IMR-90 (cell line): ENCODE results near the gene RBMS2. TPM values are rescaled to one million over a fixed set of nuclear protein-coding genes. Genes with fewer than 3 reads are reported as not detected.

Experiments used
- ATAC-seq: fragments of 200-7000 bp; cut with Tn5 transposase; 2 replicates; pipeline ENCODE4 v1.9.1; 2020; ENCODE audit warnings: low read depth, mild to moderate bottlenecking, moderate library complexity
- BruUV-seq: library from RNA; stranded (reverse); fragments of 400-500 nt; replicated peaks from 2 replicates; lab custom pipeline; 2021; lab: Mats Ljungman, UMichigan
- CTCF ChIA-PET: fragments of 300-600 bp; formaldehyde crosslinking; extraction: SDS; loops from one replicate; lab custom pipeline; 2021; ENCODE audit warnings: antibody characterized with exemption; lab: Yijun Ruan, JAX
- POLR2A ChIA-PET: fragments of 300-600 bp; sonication (Branson Sonifier 250); formaldehyde crosslinking; loops from one replicate; lab custom pipeline; 2022; ENCODE audit warnings: antibody characterized with exemption; ENCODE audit not compliant: unreplicated experiment; lab: Charles Lee
- DNase-seq: peaks from one replicate; pipeline ENCODE4 v3.0.0; 2013
- H2AFZ ChIP-seq: replicated peaks from 2 replicates; pipeline ENCODE3; 2013; ENCODE audit warnings: low read length, mild to moderate bottlenecking; ENCODE audit not compliant: poor library complexity
- H2AK5ac ChIP-seq: 2 replicates; pipeline ENCODE4 v1.6.1; 2013; ENCODE audit warnings: low read depth, low read length, inconsistent platforms
- H2AK9ac ChIP-seq: replicated peaks from 2 replicates; pipeline ENCODE3; 2013; ENCODE audit warnings: mild to moderate bottlenecking, low read depth, low read length, moderate library complexity; ENCODE audit not compliant: poor library complexity
- H2BK120ac ChIP-seq: 2 replicates; pipeline ENCODE4 v1.6.1; 2013; ENCODE audit warnings: low read depth, low read length, inconsistent platforms
- H2BK15ac ChIP-seq: 3 replicates; pipeline ENCODE4 v1.6.1; 2013; ENCODE audit warnings: low read depth, low read length, inconsistent platforms
- H2BK20ac ChIP-seq: 2 replicates; pipeline ENCODE4 v1.6.1; 2013; ENCODE audit warnings: low read depth, mild to moderate bottlenecking, inconsistent platforms, low read length, moderate library complexity
- H2BK5ac ChIP-seq: 2 replicates; pipeline ENCODE4 v1.6.1; 2013; ENCODE audit warnings: mild to moderate bottlenecking, low read depth, low read length, inconsistent platforms; ENCODE audit not compliant: poor library complexity, severe bottlenecking
- H3K14ac ChIP-seq: replicated peaks from 2 replicates; pipeline ENCODE4 v1.6.1; 2013; ENCODE audit warnings: low read depth, low read length, inconsistent platforms
- H3K18ac ChIP-seq: 2 replicates; pipeline ENCODE4 v1.6.1; 2013; ENCODE audit warnings: low read depth, low read length, control low read depth
- H3K23ac ChIP-seq: 2 replicates; pipeline ENCODE4 v1.6.1; 2013; ENCODE audit warnings: low read depth, low read length, inconsistent platforms
- H3K27ac ChIP-seq: 2 replicates; pipeline ENCODE4 v1.5.1; 2013; ENCODE audit warnings: mild to moderate bottlenecking, control low read depth, low read length; ENCODE audit not compliant: insufficient read depth
- H3K27me3 ChIP-seq: 2 replicates; pipeline ENCODE4 v1.6.1; 2013; ENCODE audit warnings: low read length; ENCODE audit not compliant: control insufficient read depth, insufficient read depth
- H3K36me3 ChIP-seq: 2 replicates; pipeline ENCODE4 v1.6.1; 2013; ENCODE audit warnings: low read length, mixed read lengths; ENCODE audit not compliant: control insufficient read depth, insufficient read depth
- H3K4ac ChIP-seq: 2 replicates; pipeline ENCODE4 v1.6.1; 2013; ENCODE audit warnings: low read depth, low read length, inconsistent platforms
- H3K4me1 ChIP-seq: 2 replicates; pipeline ENCODE4 v1.6.1; 2013; ENCODE audit warnings: low read length, mixed read lengths; ENCODE audit not compliant: control insufficient read depth, insufficient read depth
- H3K4me2 ChIP-seq: 2 replicates; pipeline ENCODE4 v1.6.1; 2013; ENCODE audit warnings: low read depth, mild to moderate bottlenecking, control low read depth, low read length, moderate library complexity
- H3K4me3 ChIP-seq: 2 replicates; pipeline ENCODE4 v1.5.1; 2013; ENCODE audit warnings: low read depth, mild to moderate bottlenecking, control low read depth, low read length, moderate library complexity; ENCODE audit not compliant: insufficient read depth
- H3K56ac ChIP-seq: 2 replicates; pipeline ENCODE4 v1.6.1; 2013; ENCODE audit warnings: low read length, inconsistent platforms; ENCODE audit not compliant: insufficient read depth; ENCODE audit errors: extremely low read depth
- H3K79me1 ChIP-seq, 2 experiments: 2 replicates each; pipeline ENCODE4 v1.6.1; 2013; ENCODE audit warnings: low read length in 2 of 2, inconsistent platforms in 1 of 2, low read depth in 1 of 2
- H3K9ac ChIP-seq: 2 replicates; pipeline ENCODE4 v1.6.1; 2013; ENCODE audit warnings: low read depth, low read length, control low read depth
- H3K9me1 ChIP-seq: 2 replicates; pipeline ENCODE4 v1.6.1; 2013; ENCODE audit warnings: low read length, inconsistent platforms; ENCODE audit not compliant: insufficient read depth
- H3K9me3 ChIP-seq: 2 replicates; pipeline ENCODE4 v1.6.1; 2013; ENCODE audit warnings: low read length; ENCODE audit not compliant: control insufficient read depth, insufficient read depth
- H4K20me1 ChIP-seq: 2 replicates; pipeline ENCODE4 v1.6.1; 2013; ENCODE audit warnings: low read length, inconsistent platforms; ENCODE audit not compliant: insufficient read depth
- H4K5ac ChIP-seq: 2 replicates; pipeline ENCODE4 v1.6.1; 2013; ENCODE audit warnings: mild to moderate bottlenecking, low read depth, low read length, control low read depth
- H4K8ac ChIP-seq, 2 experiments: 2 replicates each; pipeline ENCODE4 v1.6.1; 2013; ENCODE audit warnings: low read depth in 2 of 2, low read length in 2 of 2, control low read depth in 1 of 2, inconsistent platforms in 1 of 2
- H4K91ac ChIP-seq: 2 replicates; pipeline ENCODE4 v1.6.1; 2013; ENCODE audit warnings: low read depth, low read length, inconsistent platforms; ENCODE audit not compliant: insufficient read depth
- BHLHE40 ChIP-seq: fragments of 150-350 bp; IDR thresholded peaks from 2 replicates; pipeline ENCODE4 v1.6.1; 2016; ENCODE audit warnings: mild to moderate bottlenecking, low read depth, low read length
- CEBPB ChIP-seq: IDR thresholded peaks from 2 replicates; pipeline ENCODE4 v1.6.1; 2012; ENCODE audit warnings: low read depth, low read length, improper control_type of control experiment
- CHD1 ChIP-seq: IDR thresholded peaks from 2 replicates; pipeline ENCODE4 v1.6.1; 2012; ENCODE audit warnings: low read depth, low read length, improper control_type of control experiment
- ELK1 ChIP-seq: fragments of 150-350 bp; IDR thresholded peaks from 2 replicates; pipeline ENCODE4 v1.6.1; 2016; ENCODE audit warnings: low read depth, mild to moderate bottlenecking, low read length, moderate library complexity, borderline replicate concordance
- MAFK ChIP-seq: IDR thresholded peaks from 2 replicates; pipeline ENCODE4 v1.6.1; 2012; ENCODE audit warnings: low read depth, low read length, improper control_type of control experiment
- MAZ ChIP-seq: IDR thresholded peaks from 2 replicates; pipeline ENCODE4 v1.6.1; 2012; ENCODE audit warnings: low read depth, mild to moderate bottlenecking, low read length, improper control_type of control experiment, moderate library complexity, borderline replicate concordance
- NFE2L2 ChIP-seq: fragments of 150-350 bp; IDR thresholded peaks from 2 replicates; pipeline ENCODE4 v1.6.1; 2016; ENCODE audit warnings: low read depth, mild to moderate bottlenecking, low read length
- RAD21 ChIP-seq: IDR thresholded peaks from 2 replicates; pipeline ENCODE4 v1.6.1; 2012; ENCODE audit warnings: low read length, improper control_type of control experiment
- RFX5 ChIP-seq: IDR thresholded peaks from 2 replicates; pipeline ENCODE4 v1.8.0; 2012; ENCODE audit warnings: low read depth, mild to moderate bottlenecking, low read length, moderate library complexity
- SMC3 ChIP-seq: fragments of 150-350 bp; IDR thresholded peaks from 2 replicates; pipeline ENCODE4 v1.6.1; 2016; ENCODE audit warnings: low read depth, mild to moderate bottlenecking, antibody characterized with exemption, low read length, moderate library complexity
- WGBS, 2 experiments: methylation state at CpG; one replicate each; pipeline versions ENCODE4 v1.1.5 to v1.1.7; 2013; ENCODE audit warnings: missing lambda C conversion rate in 2 of 2; ENCODE audit not compliant: insufficient read length in 1 of 2; ENCODE audit errors: extremely low coverage in 2 of 2; 5-methylcytosine and 5-hydroxymethylcytosine counted together
- dilution Hi-C: fragments of 300-500 bp; cut with HindIII; formaldehyde crosslinking; loops from one replicate; pipeline ENCODE4 v1.14.3; 2018; ENCODE audit warnings: low sequenced_read_pairs; ENCODE audit not compliant: unreplicated experiment
- in situ Hi-C: fragments of 300-500 bp; cut with MboI; formaldehyde crosslinking; loops from 3 replicates; pipeline ENCODE4 v1.14.3; 2019; ENCODE audit warnings: low sequenced_read_pairs, inconsistent platforms, mixed read lengths
- intact Hi-C: fragments of 100-400 bp; cut with micrococcal nuclease; formaldehyde crosslinking; loops from 2 replicates; pipeline ENCODE4 v1.10.0; 2022
- polyA plus RNA-seq, 3 experiments: library from polyadenylated mRNA; depleted of rRNA; stranded (reverse); fragments of >200 nt; gene quantifications; 2 replicates each; pipeline ENCODE4 v1.2.3, GENCODE V29; 2012; ENCODE audit warnings: low replicate concordance in 1 of 3
- total RNA-seq: library from RNA; depleted of rRNA; stranded (reverse); fragments of >200 nt; gene quantifications from 2 replicates; pipeline ENCODE4 v1.2.3, GENCODE V29; 2012
- TF ChIP-seq, protein P1 (sequence below): conservative IDR thresholded peaks from 2 replicates; pipeline ENCODE4 v1.5.1; 2012; ENCODE audit warnings: mild to moderate bottlenecking, low read depth, low read length, improper control_type of control experiment

Gene RBMS2
- total and polyA plus RNA-seq, 2 of the 4 experiments (the other 2 are of a cell fraction): 38.0 to 43.6 TPM

DNA sequence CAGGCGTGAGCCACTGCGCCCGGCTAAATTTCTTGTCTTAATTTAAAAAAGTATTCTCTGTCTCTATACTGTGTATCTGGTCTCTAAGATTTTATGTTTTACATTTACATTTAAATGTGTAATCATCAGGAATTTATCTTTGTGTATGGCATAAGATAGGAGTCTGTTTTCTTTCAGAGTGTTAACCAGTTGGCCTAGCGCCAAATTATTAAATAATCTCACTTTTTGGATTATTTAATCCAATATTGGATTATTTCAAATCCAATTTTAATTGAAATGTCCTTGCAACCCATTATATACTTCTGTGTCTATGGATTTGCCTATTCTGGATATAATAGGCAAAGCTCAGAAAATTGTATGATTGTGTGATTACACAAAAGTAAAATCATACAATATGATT lies 63.5 kb downstream of the RBMS2 start:
- Histone ChIP-seq H3K79me1 (peaks cover 0 to 35% of the 10 kb centered on the region in 2 experiments; a peak in 3 of 4 replicates), H3K18ac (no peak overlapping the region), H2BK120ac (no peak overlapping the region), H2BK15ac (no peak overlapping the region), H3K56ac (no peak overlapping the region), H3K4me1 (no peaks in the 10 kb centered on the region), H3K9me3 (no peaks in the 10 kb centered on the region), H2AFZ (no peak overlapping the region), H3K4me3 (no peak overlapping the region), H2BK20ac (no peak overlapping the region), H4K8ac (no peak overlapping the region), H2AK5ac (no peak overlapping the region), H3K4ac (no peak overlapping the region), H3K27me3 (no peaks in the 10 kb centered on the region), H3K36me3 (peaks cover 54% of the 10 kb centered on the region), H4K91ac (no peak overlapping the region), H3K23ac (no peak overlapping the region), H3K9me1 (peaks cover 10% of the 10 kb centered on the region; the same call in 1 of the 2 replicates), H4K5ac (no peak overlapping the region), H3K9ac (no peak overlapping the region), H3K4me2 (no peak overlapping the region), H2BK5ac (no peak overlapping the region), H3K27ac (no peak overlapping the region), H4K20me1 (peaks cover 4% of the 10 kb centered on the region; the same call in 1 of the 2 replicates), H2AK9ac (no peak overlapping the region), H3K14ac (no peak overlapping the region)
- TF ChIP-seq NFE2L2 (no peak), ELK1 (no peak), RAD21 (no peak), CHD1 (no peak), CEBPB (no peak), RFX5 (no peak), MAZ (no peak), BHLHE40 (no peak), MAFK (no peak), SMC3 (no peak)
- TF ChIP-seq, protein P1, sequence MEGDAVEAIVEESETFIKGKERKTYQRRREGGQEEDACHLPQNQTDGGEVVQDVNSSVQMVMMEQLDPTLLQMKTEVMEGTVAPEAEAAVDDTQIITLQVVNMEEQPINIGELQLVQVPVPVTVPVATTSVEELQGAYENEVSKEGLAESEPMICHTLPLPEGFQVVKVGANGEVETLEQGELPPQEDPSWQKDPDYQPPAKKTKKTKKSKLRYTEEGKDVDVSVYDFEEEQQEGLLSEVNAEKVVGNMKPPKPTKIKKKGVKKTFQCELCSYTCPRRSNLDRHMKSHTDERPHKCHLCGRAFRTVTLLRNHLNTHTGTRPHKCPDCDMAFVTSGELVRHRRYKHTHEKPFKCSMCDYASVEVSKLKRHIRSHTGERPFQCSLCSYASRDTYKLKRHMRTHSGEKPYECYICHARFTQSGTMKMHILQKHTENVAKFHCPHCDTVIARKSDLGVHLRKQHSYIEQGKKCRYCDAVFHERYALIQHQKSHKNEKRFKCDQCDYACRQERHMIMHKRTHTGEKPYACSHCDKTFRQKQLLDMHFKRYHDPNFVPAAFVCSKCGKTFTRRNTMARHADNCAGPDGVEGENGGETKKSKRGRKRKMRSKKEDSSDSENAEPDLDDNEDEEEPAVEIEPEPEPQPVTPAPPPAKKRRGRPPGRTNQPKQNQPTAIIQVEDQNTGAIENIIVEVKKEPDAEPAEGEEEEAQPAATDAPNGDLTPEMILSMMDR: no peak
- WGBS, 2 experiments: no CpG with 5 or more reads among the region's 4 CpGs
- in situ Hi-C loops: no loop called here
- DNase-seq (no peak), ATAC-seq (no peak)
- dilution Hi-C loops: no loop called here
- ChIA-PET POLR2A (no interaction called here), CTCF (interaction anchor here (1.3 kb wide), 1 partner anchor 51 kb away, joined by 5 read pairs; no protein-coding TSS in a partner anchor)
- BruUV-seq: no TSS peak
- intact Hi-C loops: no loop called here
